ENCODE data around the gene SLC6A8.
A peak's percentile ranks its signal among the peaks of the same experiment; 100 is the strongest.
"Not testable (repeated sequence)": the region's sequence is repeated elsewhere in the genome, so short reads cannot be mapped to it uniquely, and the experiment has no call there.

Gene SLC6A8

GRCh38 chrX:153692003-153692402 is 4.3 kb downstream of the SLC6A8 start:
- no peak overlapping the region for H3K27ac ChIP-seq
- peaks cover 11 to 55% (median 29%) of the 10 kb centered on the region in 11 experiments; a peak in 21 of 22 replicates for H3K27me3 ChIP-seq
- H4K20me1 ChIP-seq, result peaks cover 0 to 60% (median 29%) of the 10 kb centered on the region in 11 experiments; a peak in 18 of 22 replicates
- H3K4me2 ChIP-seq, result peak overlapping the region in 6 of 11 experiments; percentile 32 to 53 (median 42); a peak in 11 of 22 replicates
- H3K4me3 ChIP-seq, result no peak overlapping the region
- H3K4me1 ChIP-seq, result peaks cover 0 to 20% (median 11%) of the 10 kb centered on the region in 10 experiments; a peak in 12 of 20 replicates
- H3K36me3 ChIP-seq, result peaks cover 0 to 9% (median 0%) of the 10 kb centered on the region in 11 experiments; a peak in 3 of 22 replicates
- no peak for TF ChIP-seq Cebpa-rat (IDR thresholded peaks at IDR 0.05)
- H3K9ac ChIP-seq, result no peak overlapping the region
- H3K9me3 ChIP-seq (replicated peaks in 1 of 11), result peaks cover 0 to 19% (median 10%) of the 10 kb centered on the region in 11 experiments; a peak in 11 of 22 replicates

DNA sequence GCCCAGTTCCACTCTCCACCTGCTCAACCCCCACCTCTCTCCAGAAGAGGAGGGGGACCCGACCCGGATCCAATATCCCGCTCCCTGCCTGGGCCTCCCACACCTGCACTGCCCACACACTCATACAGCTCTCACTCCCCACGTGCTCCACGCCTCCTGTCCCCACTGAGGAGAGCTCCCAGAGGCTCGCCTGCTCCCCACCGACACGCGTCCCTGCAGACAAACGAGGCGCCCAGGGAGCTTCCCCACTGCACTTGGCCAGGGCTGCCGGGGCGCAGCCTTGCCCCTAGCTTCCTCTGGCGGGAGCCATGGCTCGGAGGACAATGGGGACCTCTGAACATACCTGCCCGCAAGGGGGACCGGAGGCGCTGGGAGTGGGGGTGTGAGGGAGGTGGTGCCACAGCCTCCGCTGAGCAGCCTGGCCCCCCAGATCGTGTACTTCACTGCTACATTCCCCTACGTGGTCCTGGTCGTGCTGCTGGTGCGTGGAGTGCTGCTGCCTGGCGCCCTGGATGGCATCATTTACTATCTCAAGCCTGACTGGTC is 5.0 kb downstream of the SLC6A8 start:
- H3K9ac ChIP-seq, result peak overlapping the region in 1 of 11 experiments; percentile 18; a peak in 1 of 22 replicates
- peaks cover 0 to 16% (median 10%) of the 10 kb centered on the region in 11 experiments; a peak in 9 of 22 replicates for H3K9me3 ChIP-seq (replicated peaks in 1 of 11)
- H3K36me3 ChIP-seq, result peaks cover 0 to 14% (median 0%) of the 10 kb centered on the region in 11 experiments; a peak in 7 of 22 replicates
- H3K27me3 ChIP-seq, result peaks cover 11 to 62% (median 34%) of the 10 kb centered on the region in 11 experiments; a peak in 21 of 22 replicates
- no peak overlapping the region for H3K27ac ChIP-seq
- no peak overlapping the region for H3K4me3 ChIP-seq
- TF ChIP-seq Cebpa-rat (IDR thresholded peaks at IDR 0.05), result no peak
- H3K4me2 ChIP-seq, result peak overlapping the region in 6 of 11 experiments; percentile 32 to 53 (median 42); a peak in 12 of 22 replicates
- peaks cover 0 to 20% (median 10%) of the 10 kb centered on the region in 10 experiments; a peak in 12 of 20 replicates for H3K4me1 ChIP-seq
- peaks cover 0 to 66% (median 33%) of the 10 kb centered on the region in 11 experiments; a peak in 19 of 22 replicates for H4K20me1 ChIP-seq

DNA sequence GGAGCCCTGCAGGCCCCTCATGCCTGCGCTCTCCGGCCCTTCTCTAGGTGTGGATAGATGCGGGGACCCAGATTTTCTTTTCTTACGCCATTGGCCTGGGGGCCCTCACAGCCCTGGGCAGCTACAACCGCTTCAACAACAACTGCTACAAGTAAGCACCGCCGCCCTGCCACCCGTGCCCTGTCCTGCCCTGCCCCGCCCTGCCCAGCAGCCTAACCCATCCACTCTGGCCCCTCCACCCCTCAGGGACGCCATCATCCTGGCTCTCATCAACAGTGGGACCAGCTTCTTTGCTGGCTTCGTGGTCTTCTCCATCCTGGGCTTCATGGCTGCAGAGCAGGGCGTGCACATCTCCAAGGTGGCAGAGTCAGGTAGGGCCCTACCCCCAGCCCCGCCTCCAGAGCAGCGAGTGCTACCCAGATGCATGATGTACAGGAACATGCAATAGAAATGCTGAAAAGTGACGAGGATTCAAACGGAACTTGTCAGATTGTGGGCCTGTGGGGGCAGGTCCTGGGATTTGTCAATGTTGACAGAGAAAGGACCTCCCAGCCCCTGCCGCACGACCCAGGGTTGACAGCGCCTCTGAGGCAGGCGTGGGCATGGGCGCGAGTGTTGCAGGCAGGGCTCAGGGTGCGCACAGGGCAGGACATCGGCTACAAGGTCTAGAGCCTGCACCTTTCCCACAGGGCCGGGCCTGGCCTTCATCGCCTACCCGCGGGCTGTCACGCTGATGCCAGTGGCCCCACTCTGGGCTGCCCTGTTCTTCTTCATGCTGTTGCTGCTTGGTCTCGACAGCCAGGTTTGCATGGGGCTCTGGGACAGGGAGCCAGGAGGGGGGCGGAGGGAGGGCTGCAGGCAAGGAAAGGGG is 5.7 kb downstream of the SLC6A8 start:
- peaks cover 0 to 17% (median 3%) of the 10 kb centered on the region in 11 experiments; a peak in 11 of 22 replicates for H3K36me3 ChIP-seq
- no peak for TF ChIP-seq Cebpa-rat (IDR thresholded peaks at IDR 0.05)
- no peak overlapping the region for H3K27ac ChIP-seq
- H3K4me1 ChIP-seq, result peaks cover 0 to 20% (median 10%) of the 10 kb centered on the region in 10 experiments; a peak in 12 of 20 replicates
- no peak overlapping the region for H3K9ac ChIP-seq
- peaks cover 0 to 16% (median 10%) of the 10 kb centered on the region in 11 experiments; a peak in 9 of 22 replicates for H3K9me3 ChIP-seq (replicated peaks in 1 of 11)
- H3K4me2 ChIP-seq, result peak overlapping the region in 5 of 11 experiments; percentile 32 to 53 (median 49); a peak in 4 of 22 replicates
- H3K4me3 ChIP-seq, result no peak overlapping the region
- H4K20me1 ChIP-seq, result peaks cover 3 to 73% (median 40%) of the 10 kb centered on the region in 11 experiments; a peak in 21 of 22 replicates
- H3K27me3 ChIP-seq, result peaks cover 17 to 67% (median 40%) of the 10 kb centered on the region in 11 experiments

- not testable (repeated sequence) for H3K27ac ChIP-seq, H3K9ac ChIP-seq, H3K4me2 ChIP-seq, H3K4me3 ChIP-seq
- H3K4me1 ChIP-seq, result peaks cover 0 to 20% (median 10%) of the 10 kb centered on the region in 10 experiments; a peak in 12 of 20 replicates
- peaks cover 24 to 68% (median 41%) of the 10 kb centered on the region in 11 experiments for H3K27me3 ChIP-seq
- peaks cover 0 to 16% (median 10%) of the 10 kb centered on the region in 11 experiments; a peak in 9 of 22 replicates for H3K9me3 ChIP-seq (replicated peaks in 1 of 11)
- peaks cover 10 to 82% (median 48%) of the 10 kb centered on the region in 11 experiments; a peak in 21 of 22 replicates for H4K20me1 ChIP-seq
- H3K36me3 ChIP-seq, result peaks cover 0 to 25% (median 11%) of the 10 kb centered on the region in 11 experiments; a peak in 13 of 22 replicates
Measured at GRCh38 chrX:153694256-153694655, 6.5 kb downstream of the SLC6A8 start.

DNA sequence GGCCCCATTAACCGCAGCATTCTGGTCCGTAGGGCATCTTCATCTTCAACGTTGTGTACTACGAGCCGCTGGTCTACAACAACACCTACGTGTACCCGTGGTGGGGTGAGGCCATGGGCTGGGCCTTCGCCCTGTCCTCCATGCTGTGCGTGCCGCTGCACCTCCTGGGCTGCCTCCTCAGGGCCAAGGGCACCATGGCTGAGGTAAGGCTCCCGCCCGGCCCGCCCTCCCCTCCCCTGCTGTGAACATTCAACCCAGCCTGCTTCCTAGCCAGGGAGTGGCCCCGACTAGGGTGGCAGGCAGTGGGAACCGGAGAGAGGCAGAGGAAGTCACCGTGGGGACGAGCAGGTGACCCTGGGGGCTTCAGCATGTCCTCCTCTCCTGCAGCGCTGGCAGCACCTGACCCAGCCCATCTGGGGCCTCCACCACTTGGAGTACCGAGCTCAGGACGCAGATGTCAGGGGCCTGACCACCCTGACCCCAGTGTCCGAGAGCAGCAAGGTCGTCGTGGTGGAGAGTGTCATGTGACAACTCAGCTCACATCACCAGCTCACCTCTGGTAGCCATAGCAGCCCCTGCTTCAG is 7.1 kb downstream of the SLC6A8 start:
- TF ChIP-seq Cebpa-rat (IDR thresholded peaks at IDR 0.05), result no peak
- no peak overlapping the region for H3K4me2 ChIP-seq
- no peak overlapping the region for H3K4me3 ChIP-seq
- H3K9me3 ChIP-seq (replicated peaks in 1 of 11), result peaks cover 0 to 12% (median 6%) of the 10 kb centered on the region in 11 experiments; a peak in 9 of 22 replicates
- H3K36me3 ChIP-seq, result peaks cover 0 to 30% (median 15%) of the 10 kb centered on the region in 11 experiments; a peak in 13 of 22 replicates
- H3K27ac ChIP-seq, result no peak overlapping the region
- H3K9ac ChIP-seq, result no peak overlapping the region
- H3K4me1 ChIP-seq, result peaks cover 0 to 18% (median 10%) of the 10 kb centered on the region in 10 experiments; a peak in 12 of 20 replicates
- peaks cover 30 to 69% (median 42%) of the 10 kb centered on the region in 11 experiments for H3K27me3 ChIP-seq
- peaks cover 10 to 82% (median 52%) of the 10 kb centered on the region in 11 experiments; a peak in 21 of 22 replicates for H4K20me1 ChIP-seq

DNA sequence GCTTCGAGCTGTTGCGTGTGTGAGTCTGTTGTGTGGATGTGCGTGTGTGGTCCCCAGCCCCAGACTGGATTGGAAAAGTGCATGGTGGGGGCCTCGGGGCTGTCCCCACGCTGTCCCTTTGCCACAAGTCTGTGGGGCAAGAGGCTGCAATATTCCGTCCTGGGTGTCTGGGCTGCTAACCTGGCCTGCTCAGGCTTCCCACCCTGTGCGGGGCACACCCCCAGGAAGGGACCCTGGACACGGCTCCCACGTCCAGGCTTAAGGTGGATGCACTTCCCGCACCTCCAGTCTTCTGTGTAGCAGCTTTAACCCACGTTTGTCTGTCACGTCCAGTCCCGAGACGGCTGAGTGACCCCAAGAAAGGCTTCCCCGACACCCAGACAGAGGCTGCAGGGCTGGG is 8.4 kb downstream of the SLC6A8 start:
- H3K4me1 ChIP-seq, result peaks cover 5 to 24% (median 20%) of the 10 kb centered on the region in 10 experiments
- peaks cover 37 to 73% (median 49%) of the 10 kb centered on the region in 11 experiments for H3K27me3 ChIP-seq
- no peak overlapping the region for H3K4me3 ChIP-seq
- H3K27ac ChIP-seq, result no peak overlapping the region
- no peak overlapping the region for H3K9ac ChIP-seq
- H4K20me1 ChIP-seq, result peaks cover 21 to 86% (median 66%) of the 10 kb centered on the region in 11 experiments; a peak in 21 of 22 replicates
- TF ChIP-seq Cebpa-rat (IDR thresholded peaks at IDR 0.05), result no peak
- H3K36me3 ChIP-seq, result peaks cover under 1 to 42% (median 19%) of the 10 kb centered on the region in 11 experiments; a peak in 13 of 22 replicates
- no peak overlapping the region for H3K4me2 ChIP-seq
- H3K9me3 ChIP-seq (replicated peaks in 1 of 11), result peaks cover 0 to 4% (median 0%) of the 10 kb centered on the region in 11 experiments; a peak in 1 of 22 replicates

GRCh38 chrX:153696538-153696937 is 8.8 kb downstream of the SLC6A8 start:
- not testable (repeated sequence) for H3K9ac ChIP-seq; H3K9me3 ChIP-seq (replicated peaks in 1 of 11); H3K27ac ChIP-seq; H3K4me2 ChIP-seq; H3K4me3 ChIP-seq
- H3K27me3 ChIP-seq, result peaks cover 42 to 77% (median 54%) of the 10 kb centered on the region in 11 experiments
- peaks cover 26 to 87% (median 70%) of the 10 kb centered on the region in 11 experiments; a peak in 21 of 22 replicates for H4K20me1 ChIP-seq
- H3K36me3 ChIP-seq, result peaks cover 5 to 46% (median 22%) of the 10 kb centered on the region in 11 experiments; a peak in 17 of 22 replicates
- peaks cover 9 to 29% (median 24%) of the 10 kb centered on the region in 10 experiments for H3K4me1 ChIP-seq

DNA sequence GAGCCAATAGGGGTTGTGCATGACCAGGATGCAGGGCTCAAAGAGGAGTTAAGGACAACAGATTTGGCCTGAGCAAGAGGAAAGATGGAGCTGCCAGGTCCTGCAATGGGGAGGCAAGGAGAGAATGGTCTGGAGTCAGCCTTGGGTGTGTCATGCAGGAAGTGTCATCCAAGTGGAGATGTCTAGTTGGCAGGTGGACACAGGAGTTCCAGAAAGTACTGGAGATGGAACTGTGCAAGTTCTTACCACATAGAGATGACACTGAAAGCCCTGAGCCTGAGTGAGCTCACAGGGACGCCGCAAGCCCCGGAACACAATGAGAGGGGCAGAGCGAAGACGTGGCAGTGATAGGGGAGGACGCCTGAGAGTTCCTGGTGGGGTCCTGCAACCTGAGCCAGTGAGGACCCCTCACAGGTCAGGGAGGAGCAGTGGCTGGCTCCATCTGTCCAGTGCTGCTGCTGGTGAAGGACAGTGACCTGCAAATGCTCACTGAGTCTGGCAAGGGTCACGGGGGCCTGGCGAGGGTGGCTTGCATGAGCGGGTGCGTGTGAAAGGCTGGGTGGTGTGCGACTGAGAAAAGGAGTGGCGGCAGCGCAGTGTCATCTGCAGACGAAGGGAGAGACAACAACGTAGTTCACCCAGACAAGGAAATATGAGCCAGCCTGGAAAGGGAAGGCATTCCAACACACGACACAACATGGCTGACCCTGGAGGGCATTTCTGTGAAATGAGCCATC is 9.4 kb downstream of the SLC6A8 start:
- not testable (repeated sequence) for H3K27ac ChIP-seq; H3K4me3 ChIP-seq; H3K4me2 ChIP-seq; H3K9me3 ChIP-seq (replicated peaks in 1 of 11); H3K9ac ChIP-seq
- peaks cover 29 to 87% (median 73%) of the 10 kb centered on the region in 11 experiments; a peak in 21 of 22 replicates for H4K20me1 ChIP-seq
- peaks cover 48 to 84% (median 60%) of the 10 kb centered on the region in 11 experiments for H3K27me3 ChIP-seq
- peaks cover 16 to 29% (median 26%) of the 10 kb centered on the region in 10 experiments for H3K4me1 ChIP-seq
- H3K36me3 ChIP-seq, result peaks cover 11 to 53% (median 25%) of the 10 kb centered on the region in 11 experiments; a peak in 20 of 22 replicates

Measured in BLaER1 treated with 17β-estradiol and CSF1 and Interleukin-3, amounts not matched to agents 10 nM and 100 nM (cell line).